ENCODE results near the gene IL1RN. TPM values are rescaled to one million over a fixed set of nuclear protein-coding genes. Genes with fewer than 3 reads are reported as not detected.

Gene IL1RN
- polyA plus RNA-seq, 10 donors = 0.18 to 3.4 (median 0.74) TPM

DNA sequence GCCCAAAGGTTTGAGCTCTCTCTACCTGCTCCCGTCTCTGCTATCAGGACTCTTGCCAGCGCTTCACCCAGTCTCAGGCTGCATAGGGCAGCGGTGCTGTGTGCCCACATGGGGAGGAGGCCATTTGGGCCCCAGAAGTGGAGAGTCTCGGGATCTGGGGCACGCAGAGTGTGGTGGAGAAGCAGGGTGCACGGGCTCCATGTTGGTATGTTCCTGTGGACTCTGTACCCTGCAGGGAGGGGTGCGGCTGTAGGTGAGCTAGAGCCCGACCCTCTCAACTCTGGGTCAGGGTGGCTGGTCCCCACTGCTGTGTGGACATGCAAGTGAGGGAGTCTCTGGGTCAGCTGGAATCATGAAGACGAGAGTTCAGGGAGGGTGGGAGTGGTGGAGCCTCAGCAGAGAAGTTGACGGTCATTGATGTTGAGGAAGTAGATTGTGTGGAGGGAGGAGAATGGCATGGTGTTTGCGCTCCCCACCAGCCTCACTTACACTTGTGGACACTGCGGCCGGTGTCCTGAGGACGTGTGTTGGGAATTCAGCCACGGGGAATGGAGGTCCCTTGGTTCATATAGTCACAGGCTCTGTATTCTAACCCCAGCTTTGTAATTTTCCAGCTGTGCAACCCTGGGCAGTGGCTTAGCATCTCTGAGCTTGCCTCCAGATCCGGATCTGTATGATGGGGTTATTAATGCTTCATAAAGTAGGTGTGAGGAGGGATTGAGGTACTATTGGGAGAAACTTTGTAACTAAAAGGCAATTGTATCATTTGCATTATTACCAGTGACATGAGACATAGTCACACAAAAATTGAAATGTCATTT lies 45.5 kb downstream of the IL1RN start:
- no peak for DNase-seq

DNA sequence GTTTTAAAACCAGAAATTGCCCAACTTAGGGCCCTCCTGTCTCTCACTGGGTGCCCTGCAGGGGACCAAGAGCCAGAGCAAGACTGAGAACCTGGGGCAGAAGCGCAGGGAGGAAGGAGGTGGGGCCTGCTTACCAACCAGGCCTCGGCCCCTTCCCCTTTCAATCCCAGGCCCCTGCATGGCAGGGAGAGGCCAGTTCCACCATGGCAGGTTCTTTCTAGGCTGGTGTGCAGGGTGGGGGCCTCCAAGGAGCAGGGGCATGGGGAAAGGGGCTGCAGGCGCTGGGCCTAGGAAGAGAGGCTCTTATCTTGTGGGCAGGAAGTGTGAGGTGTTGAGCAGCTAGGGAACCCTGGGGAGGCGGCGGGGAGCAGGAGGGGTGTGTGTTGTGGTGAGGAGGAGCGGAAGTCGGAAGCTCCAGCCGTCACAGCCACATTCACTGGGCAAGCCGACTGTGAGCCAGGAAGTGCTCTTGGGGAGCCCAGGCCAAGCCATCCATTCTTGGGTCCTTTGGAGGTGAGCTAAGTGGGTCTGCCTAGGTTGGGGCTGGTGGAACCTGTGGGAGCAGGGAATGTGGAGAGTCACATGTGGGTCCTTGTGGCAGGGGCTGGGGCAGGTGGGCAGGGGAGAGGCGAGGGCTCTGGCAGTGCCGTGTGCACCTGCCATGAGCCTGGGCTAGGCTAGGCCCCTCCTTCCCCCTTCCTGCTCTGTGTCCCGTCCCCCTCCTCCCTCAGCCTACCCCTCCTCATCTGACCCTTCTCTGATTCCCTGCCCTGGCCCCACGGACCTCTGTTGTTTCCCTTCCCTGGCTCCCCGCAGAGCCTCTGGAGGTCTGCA lies 46.4 kb downstream of the IL1RN start, which contains the start of gene PSD4:
Gene PSD4, plus strand, starts transcription at position 430 of the 834 bp plus-strand sequence. CDS start 8,486 bp downstream, outside the sequence.
- peak in 1 of 3 donors; percentile 55 for DNase-seq

DNA sequence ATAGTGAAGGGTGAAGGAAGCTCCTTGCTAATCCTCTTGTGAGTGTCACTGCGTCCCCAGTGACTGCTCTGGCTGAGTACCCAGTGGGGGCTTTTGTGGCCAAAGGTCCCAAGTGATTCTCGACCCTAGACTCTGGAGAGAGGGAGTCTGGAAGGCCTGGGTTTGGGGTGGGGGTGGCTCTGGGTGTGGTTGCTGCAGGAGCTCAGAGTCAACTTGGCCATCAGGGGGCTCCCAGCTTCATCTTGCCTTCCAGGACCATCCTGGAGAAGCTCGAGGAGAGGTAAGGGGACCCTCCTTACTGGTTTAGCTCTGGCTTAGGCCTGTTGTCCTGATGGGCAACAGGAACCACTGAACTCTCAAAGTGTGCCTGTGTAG lies 47.0 kb downstream of the IL1RN start:
- DNase-seq = no peak

DNA sequence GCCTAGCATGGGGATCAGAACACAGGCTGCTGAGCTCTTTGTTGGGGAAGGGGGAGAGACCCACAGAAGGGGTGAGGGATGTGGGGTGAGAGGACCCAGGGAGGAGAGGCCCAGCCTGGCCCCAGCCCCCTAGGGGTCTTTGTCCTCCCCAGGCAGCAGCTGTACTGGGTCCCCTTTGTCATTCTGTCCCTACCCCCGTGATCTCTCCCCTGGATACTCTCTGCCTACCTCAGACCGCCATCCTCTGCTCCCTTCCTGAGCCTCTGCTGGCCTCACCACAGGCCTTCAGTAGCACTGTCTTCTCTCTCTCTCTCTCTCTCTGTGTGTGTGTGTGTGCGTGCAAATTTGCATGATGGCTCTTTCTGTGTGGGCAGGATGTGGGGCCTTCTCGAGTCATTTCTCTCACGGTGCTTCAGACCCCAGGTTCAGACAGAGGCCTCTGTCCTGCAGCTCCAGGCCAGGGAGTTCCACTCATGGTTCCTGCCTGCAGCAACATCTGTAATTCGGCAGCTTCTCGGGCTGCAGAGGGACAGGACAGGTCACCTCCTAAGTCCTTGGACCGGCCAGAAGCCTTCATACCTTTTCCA lies 47.7 kb downstream of the IL1RN start:
- no peak for DNase-seq

DNA sequence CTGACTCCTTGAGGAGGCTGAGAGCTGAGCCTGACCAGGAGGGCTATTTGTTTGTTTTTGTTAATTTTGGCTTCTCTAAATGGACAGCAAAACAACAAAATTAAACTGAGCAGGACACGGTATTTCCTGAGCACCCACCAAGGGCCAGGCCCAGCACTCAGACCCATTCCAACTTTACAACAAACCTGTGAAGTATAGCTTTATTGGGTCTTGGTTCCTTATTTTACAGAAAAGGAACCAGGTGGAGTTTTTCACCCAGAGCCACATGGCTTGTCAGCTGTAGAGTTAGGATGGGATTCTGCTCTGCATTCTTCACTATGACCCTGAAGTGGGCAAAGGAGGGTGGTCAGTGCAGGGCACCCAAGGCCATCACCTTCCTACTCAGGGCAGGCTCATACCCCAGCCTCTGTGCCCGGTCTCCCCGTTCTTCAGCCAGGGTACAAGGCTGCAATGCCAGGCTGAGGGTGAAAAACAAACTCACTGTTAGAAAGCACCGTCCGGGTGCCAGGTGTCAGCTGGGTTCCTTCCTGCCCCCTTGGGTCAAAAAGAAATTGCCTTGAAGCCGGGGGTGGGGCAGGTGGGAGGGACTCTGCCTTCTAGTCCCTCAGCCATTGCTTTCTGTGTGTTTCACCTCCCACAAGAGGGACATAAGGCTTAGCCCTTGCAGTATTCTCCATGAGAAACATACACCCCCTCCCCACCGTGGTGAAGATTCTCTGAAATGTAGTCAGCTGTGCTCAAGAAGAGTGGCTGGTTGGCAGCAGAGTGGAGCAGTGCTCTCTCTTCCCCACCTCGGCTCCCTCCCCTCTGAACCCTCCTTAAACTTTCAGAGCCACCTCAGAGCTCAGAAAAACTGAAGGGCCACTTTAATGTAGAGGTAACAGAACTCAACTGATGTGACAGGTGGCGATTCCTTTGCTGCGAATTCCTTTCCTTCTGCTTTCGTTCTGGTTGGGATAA lies 48.6 kb downstream of the IL1RN start:
- DNase-seq = no peak

DNA sequence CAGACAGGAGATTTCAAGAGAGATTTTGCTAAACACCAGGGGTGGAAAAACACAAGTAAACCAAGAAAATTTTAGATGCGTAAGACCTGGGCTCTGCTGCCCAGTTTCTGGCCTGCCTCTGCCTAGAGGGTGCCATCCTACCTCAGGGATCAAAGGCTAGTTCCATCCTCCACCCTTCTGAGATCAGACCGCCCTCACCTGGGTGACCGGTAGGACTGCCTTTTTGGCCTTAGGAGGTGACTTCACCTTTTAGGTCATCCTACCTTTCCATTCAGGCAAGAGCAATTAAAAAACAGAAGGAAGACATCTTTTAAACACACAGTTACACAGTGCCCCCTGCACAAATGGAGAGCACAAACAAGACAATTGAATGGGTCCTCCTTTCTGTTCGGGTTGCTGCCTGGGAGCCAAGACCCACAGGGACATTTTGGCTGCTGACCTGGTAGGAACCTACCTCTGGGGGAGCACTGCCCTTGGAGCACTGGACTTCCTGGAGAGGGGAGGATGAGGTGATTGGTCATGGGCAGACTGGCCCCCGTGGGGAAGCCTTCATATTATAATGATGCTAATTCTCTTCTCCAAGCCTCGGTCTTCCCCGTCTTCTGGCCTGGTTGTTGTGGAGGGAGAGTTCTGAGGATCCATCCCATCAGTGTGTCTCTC lies 49.4 kb downstream of the IL1RN start:
- no peak for DNase-seq

DNA sequence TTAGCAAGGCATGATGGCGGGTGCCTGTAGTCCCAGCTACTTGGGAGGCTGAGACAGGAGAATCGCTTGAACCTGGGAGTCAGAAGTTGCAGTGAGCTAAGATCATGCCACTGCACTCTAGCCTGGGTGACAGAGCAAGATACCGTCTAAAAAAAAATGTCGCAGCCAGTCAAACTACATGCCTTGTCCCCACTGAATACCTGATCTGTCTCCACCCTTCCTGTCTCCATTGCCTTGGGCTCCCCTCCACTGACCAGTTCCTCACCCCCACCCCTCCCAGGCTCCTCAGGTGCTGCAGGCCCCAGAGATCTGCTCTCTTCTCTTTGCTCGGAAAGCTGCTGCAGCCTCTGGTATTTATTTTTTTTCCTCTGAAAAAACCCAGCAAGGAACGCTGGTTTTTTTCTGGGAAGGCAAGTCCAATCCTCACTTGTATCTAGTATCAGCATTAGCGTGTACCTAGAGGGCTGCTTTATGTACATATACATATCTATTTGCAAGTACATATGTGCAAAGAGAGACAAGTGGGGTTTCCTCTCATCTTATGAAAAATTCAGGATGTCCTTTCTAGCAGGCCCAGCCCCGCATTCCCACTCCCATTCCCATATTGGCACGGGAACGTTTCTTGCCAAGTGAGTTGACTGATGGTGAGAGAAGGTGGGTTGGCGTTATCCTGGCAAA lies 50.8 kb downstream of the IL1RN start:
- no peak for DNase-seq

DNA sequence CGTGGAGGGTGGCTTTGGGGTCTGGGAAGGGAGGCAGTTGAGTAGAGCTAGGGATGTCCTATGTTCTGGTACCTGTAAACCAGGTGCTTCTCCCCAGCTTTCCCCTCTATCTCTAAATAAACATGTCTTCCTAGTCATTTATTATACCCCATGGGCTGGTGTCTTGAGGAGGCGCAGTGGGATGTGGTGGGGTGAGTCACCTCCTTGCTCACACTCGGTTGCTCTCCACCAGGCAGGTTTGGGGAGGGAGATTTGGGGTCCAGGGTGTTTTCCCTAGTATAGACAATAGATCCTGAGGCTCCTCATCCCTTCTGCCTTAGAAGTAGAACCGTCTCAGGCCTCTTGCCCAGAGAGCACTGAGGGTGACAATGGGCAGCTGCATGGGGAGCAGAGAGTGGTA lies 51.5 kb downstream of the IL1RN start:
- no peak for DNase-seq

DNA sequence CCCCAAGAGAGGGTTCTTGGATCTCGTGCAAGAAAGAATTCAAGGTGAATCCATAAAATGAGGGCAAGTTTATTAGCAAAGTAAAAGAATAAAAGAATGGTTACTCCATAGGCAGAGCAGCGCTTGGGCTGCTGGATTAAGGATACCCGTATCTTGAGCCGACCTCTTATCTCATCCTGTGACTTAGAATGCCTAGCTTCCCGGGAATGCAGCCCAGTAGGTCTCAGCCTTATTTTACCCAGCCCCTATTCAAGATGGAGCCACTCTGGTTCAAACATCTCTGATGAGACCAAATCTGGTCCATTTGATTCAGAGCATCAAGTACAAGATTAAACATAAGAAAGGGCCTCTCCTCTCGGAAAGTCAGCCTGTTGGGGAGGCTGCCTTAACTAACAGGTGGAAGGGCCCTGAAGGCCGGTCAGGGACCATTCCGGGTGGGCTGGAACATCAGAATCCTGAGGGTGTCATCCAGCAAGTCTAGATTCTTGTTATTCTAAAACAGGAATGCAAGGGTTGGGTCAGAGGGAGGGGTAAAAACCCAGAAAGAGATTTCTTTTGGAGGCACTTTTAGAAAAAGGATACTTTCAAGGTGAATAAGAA lies 52.1 kb downstream of the IL1RN start:
- DNase-seq = no peak

DNA sequence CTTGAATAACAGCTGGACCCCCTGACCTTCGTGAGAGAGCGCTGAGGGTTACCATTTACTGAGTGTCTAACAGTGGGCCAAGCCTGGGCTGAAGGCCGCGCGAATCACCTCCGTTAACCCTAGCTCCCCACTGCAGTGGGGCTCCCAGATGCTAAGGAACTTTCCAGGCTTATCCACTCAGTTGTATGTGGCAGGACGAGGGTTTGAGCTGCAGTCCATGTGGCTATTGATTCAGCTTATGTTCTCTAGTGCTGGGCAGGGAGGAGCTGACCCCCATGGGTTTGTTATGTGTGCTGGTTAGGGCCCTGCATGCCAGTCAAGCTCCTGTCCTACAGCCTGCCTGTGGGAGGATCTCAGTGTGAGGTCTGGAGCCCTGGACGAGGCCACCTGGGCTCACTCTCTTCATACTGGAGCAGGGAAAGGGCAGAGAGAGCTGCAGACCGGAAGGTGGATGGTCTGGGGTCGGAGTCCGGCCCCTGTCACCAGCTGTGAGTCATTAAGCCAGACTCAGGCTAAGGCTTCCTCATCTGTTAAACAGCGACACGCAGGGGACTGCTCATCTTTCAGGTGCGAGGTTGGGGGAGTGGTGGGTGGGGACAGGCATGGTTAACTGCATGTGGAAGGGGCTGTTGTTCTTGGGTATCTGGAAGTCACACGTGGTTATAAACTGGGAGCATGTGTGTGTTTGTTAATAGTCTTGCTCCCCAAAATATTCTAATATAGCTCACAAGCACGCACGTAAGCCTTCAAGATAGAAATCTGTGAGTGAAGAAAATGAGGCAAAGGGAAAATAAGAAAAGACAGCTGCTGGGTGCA lies 52.9 kb downstream of the IL1RN start:
- DNase-seq = no peak

DNA sequence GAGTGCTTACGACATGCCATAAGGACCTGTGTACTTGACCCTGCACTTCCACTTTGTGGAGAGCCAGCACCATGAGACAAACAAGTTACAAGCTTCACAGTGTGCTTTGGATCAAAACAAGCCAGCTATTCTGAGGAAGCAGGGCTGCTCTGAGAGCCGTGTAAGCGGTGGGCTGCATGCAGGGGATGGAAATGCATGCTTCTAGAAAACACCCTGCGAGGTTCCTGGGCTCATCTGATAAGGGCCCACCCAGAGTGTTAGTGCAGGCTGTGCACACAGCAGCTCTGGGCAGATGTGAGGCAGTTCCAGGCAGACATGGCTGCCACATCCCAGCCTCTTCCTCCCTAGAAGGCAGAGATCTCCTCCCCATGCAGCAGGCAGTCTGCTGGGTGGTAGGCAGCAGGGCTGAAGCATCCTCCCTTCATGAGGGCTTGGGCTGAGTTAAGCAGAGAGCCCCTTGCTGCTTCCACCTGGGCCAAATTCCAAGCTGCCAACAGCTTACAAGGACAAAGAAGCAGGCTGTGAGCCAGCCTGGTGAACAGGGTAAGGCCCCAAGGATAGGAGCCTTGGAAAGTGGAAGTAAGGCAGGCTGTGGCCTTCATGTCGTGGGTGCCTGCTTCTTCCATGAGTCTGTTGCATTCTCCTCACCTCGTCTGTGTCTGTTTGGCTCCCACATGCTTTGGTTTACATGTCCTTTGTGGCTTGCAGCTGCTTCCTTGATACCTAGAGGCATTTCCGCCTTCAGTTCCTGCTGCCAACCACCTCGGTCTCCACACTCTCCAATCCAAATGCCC lies 54.1 kb downstream of the IL1RN start:
- DNase-seq = no peak

DNA sequence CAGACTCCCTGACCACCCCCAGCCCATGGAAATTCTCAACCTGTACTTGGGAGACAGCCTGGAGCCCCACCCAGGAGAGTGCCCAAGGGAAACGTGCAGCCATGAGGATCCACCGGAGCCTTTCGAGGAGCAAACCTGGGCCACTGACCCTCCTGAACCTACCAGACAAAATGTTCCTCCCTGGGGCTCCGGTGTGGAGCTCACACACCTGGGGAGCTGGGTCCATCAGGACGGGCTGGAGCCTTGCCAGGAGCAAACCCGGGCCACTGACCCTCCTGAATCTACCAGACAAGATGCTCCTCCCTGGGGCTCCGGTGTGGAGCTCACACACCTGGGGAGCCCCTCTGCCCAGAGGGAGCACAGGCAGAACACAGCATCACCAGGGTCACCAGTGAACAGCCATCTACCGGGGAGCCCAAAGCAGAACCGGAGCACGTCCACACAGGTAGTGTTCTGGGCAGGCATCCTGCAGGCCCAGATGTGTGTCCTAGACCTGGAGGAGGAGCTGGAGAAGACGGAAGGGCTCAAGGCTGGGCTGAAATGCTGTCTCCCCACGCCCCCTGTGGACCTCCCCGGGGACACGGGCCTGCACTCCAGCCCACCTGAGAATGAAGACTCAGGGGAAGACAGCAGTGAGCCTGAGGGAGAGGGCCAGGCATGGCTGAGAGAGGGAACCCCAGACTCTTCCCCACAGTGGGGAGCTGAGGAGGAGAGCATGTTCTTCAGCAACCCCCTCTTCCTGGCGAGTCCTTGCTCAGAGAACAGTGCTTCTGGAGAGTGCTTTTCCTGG lies 55.3 kb downstream of the IL1RN start:
- no peak for DNase-seq

DNA sequence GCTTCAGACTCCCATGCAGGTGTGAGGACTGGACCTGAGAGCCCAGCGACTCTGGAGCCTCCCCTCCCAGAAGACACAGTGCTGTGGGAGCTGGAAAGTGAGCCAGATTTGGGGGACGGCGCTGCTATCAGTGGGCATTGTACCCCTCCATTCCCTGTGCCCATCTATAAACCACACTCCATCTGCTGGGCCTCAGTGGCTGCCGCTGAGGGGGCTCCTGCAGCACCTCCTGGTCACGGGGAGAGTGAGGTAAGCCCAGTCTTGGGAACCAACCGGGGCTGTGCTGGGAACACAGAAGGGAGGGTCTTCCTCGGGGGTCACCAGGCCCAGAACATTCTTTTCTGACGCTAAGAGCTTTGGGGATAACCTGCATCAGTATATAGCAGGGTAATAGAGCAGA lies 55.9 kb downstream of the IL1RN start:
- no peak for DNase-seq

Data from muscle of back (tissue), 11 donors.